ENCODE data around the gene ASCC2. TPM values are rescaled to one million over a fixed set of nuclear protein-coding genes. Genes with fewer than 3 reads are reported as not detected.
A peak's percentile ranks its signal among the peaks of the same experiment; 100 is the strongest.
"Not testable (repeated sequence)": the region's sequence is repeated elsewhere in the genome, so short reads cannot be mapped to it uniquely, and the experiment has no call there.

ASCC2 gene, protein sequence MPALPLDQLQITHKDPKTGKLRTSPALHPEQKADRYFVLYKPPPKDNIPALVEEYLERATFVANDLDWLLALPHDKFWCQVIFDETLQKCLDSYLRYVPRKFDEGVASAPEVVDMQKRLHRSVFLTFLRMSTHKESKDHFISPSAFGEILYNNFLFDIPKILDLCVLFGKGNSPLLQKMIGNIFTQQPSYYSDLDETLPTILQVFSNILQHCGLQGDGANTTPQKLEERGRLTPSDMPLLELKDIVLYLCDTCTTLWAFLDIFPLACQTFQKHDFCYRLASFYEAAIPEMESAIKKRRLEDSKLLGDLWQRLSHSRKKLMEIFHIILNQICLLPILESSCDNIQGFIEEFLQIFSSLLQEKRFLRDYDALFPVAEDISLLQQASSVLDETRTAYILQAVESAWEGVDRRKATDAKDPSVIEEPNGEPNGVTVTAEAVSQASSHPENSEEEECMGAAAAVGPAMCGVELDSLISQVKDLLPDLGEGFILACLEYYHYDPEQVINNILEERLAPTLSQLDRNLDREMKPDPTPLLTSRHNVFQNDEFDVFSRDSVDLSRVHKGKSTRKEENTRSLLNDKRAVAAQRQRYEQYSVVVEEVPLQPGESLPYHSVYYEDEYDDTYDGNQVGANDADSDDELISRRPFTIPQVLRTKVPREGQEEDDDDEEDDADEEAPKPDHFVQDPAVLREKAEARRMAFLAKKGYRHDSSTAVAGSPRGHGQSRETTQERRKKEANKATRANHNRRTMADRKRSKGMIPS
- total RNA-seq (2014; rRNA removed; shearing (Covaris generic)), result 19.8 and 26.2 TPM in 2 replicates

GRCh38 chr22:29837741-29838598 lies at the start of gene ASCC2:
TSS of gene ASCC2 (minus strand) at chr22:29838274. CDS start at chr22:29832325, 5,949 bp downstream.
- DNase-seq (ENCODE audit: low read depth), result peak; percentile 93

- no peak for DNase-seq (ENCODE audit: low read depth)
These were observed 49.3 kb upstream of the ASCC2 start for GRCh38 chr22:29887358-29887757.

GRCh38 chr22:29886596-29886995 lies 48.5 kb upstream of the ASCC2 start:
- DNase-seq (ENCODE audit: low read depth), result no peak

GRCh38 chr22:29885610-29886009 lies 47.5 kb upstream of the ASCC2 start:
- no peak for DNase-seq (ENCODE audit: low read depth)

- DNase-seq (ENCODE audit: low read depth), result no peak
These were observed 45.7 kb upstream of the ASCC2 start for GRCh38 chr22:29883775-29884097.

DNA sequence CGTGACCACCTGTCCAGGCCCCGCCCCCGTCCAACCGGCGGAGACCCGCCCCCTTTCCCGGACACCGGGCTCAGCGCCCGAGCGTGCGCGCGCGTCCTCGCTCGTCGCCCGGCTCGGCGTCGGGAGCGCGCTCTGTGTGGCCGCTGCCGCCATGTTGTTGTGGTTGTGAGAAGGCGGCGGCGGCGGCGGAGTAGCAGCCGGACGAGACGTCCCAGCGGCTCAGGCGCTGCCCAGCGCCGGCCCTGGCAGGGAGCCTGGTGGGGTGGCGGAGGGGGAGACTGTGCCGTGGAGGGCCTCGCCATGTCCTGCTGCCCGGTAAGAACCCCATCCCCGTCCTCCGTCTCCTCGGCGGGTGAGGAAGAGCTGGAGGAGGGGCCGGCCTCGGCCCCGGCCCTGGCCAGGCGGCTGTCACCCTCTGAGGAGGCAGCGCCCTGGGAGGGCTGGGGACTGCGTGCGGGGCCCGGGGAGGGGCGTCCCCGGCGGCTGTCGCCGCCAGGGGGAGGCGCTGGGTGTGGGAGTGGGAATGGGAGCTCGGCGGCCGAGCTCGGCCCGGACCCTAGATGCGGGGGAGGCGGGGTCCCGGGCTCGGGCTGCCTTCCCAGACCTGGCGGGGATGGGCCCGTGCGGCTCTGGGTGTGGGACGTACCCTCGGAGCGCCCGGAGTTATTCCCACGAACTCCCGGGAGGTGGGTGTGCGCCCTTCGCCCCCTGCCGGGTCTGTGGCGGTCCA lies 45.1 kb upstream of the ASCC2 start, which contains the start of gene MTMR3:
Gene MTMR3 (plus strand): TSS at position 130 of the 730 bp plus-strand sequence. CDS start 87,886 bp downstream, outside the sequence.
- peak; percentile 82 for DNase-seq (ENCODE audit: low read depth)

- DNase-seq (ENCODE audit: low read depth), result no peak
These were observed 44.6 kb upstream of the ASCC2 start for GRCh38 chr22:29882716-29883044.

- DNase-seq (ENCODE audit: low read depth), result peak; percentile 19
These were observed 41.7 kb upstream of the ASCC2 start for GRCh38 chr22:29879753-29880152.

GRCh38 chr22:29877620-29878019 lies 39.5 kb upstream of the ASCC2 start:
- DNase-seq (ENCODE audit: low read depth), result peak; percentile 53

DNA sequence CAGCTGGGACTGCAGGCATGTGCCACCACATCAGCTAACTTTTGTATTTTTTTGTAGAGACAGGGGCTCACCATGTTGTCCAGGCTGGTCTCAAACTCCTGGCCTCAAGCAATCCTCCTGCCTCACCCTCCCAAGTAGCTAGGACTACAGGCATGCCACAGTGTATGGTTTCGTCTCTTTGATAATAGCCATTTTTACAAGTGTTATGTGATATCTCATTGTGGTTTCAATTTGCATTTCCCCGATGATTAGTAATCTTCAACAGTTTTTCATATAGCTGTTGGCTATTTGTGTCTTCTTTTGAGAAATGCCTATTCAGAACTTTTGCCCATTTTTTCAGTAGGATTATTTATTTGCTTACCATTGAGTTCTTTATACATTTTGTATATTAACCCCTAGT lies 35.9 kb upstream of the ASCC2 start:
- peak; percentile 14 for DNase-seq (ENCODE audit: low read depth)

DNA sequence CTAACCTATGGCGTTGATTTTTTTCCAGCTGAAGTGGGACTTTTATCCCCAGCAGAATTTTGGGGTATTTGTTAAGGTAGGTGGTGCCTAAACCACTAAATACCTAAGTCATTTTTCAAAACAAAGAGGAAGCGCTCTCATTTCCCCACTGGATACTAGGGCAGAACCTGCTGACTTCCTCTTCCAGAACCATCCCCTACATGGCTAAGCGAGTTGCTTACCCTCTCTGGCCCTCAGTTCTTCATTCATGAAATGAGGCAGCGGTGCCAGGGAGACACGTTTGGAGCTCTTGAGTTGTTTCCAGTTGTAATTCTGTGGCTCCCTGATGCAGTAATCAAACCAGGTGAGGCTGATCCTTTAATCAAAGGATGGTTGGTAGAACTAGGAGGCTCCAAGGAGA lies 34.9 kb upstream of the ASCC2 start:
- DNase-seq (ENCODE audit: low read depth), result no peak

DNA sequence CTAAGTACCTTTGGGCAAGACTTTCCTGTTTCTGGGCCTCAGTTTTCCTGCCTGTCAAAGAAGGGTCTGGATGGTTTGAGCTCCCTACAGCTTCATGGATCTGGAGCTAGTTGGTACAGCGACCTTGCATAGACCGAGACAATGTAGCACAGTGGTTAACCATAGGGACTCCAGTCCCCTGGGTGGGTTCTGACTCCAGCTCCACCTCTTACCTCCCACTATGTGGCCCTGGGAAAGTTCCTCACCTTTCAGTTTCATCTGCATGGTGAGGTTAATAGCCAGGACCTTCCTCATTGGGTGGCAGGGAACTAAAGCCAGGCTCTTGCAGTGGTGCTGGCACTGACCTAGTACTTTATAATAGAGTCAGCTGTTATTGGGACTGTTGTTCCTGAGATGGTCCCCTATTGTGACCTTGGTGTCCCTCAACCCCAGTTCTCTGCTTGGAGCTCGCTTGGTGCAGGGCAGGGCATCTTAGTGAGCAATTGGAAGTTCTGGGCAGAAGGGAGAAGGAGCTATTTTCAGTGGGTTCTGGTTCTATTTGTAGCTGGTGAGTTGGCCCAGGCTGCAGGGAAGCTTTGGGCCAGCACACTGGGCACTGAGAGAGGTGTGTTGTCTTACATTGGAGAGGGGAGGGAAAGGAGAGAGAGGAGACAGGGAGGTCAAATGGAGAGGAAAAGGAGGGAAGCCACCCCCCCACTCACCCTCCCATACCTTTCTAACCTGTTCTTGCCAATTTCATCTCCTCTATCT lies 34.2 kb upstream of the ASCC2 start:
- no peak for DNase-seq (ENCODE audit: low read depth)

DNA sequence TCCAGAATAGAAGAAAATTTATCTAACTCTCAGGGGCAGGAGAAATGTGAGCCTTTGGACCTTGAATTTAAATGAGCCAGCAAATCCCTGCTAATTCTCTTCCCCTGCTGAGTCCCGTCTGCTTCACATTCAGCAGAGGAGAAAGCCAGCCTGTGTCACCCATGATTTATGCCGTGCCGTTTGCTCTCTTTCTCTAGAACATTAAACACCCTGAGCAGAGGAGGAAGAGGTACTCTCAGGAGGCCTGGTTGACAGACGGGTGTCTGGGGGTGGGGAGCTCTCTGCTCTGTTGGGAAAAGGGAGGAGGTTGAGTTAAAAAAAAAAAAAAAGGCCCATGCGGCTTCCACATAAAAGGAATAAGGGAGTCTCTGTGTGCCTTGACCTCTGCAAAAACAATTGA lies 33.6 kb upstream of the ASCC2 start:
- no peak for DNase-seq (ENCODE audit: low read depth)

DNA sequence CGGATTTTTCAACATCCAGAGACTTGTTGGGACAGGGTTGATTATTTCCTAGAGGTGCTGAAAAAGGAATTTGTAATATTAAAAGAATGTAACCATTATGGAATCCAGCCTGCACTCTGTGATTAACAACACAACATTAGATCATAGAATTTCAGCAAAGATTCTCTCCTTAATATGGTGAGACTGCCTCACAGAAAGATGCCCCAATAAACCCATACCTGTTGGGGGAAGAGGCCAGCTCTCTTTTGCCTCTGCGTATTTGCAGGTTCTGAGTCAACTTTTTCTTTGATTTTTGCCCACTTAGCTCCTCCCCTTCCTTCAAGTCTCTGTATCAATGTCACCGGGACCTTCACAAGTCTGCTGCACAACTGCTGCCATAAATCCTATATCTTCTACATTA lies 32.5 kb upstream of the ASCC2 start:
- no peak for DNase-seq (ENCODE audit: low read depth)

GRCh38 chr22:29867851-29868250 lies 29.8 kb upstream of the ASCC2 start:
- no peak for DNase-seq (ENCODE audit: low read depth)

DNA sequence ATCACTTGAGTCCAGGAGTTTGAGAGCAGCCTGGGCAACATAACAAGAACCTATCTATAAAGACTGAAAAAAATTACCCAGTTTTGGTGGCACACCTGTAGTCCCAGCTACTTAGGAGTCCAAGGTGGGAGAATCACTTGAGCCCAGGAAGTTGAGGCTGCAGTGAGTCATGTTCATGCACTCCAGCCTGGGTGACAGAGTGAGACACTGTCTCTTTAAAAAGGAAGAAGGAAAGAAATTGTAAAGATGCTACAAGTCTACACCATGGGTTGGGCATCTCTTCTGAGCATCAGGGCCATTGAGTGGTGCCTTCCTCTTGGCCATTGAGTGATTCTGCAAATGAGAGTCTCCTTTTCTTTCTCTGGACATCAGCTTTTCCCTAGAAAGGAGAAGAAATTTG lies 29.2 kb upstream of the ASCC2 start:
- DNase-seq (ENCODE audit: low read depth), result no peak

DNA sequence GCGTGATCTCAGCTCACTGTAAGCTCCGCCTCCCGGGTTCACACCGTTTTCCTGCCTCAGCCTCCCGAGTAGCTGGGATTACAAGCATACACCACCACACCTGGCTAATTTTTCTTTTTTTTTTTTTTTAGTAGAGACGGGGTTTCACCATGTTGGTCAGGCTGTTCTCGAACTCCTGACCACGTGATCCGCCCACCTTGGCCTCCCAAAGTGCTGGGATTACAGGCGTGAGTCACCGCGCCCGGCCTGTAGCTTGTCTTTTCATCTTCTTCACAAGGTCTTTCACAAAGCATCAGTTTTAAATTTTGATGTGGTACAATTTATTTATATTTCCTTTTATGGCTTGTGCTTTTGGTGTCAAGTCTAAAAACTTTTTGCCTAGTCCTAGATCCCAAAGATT lies 27.5 kb upstream of the ASCC2 start:
- DNase-seq (ENCODE audit: low read depth), result not testable (repeated sequence)

DNA sequence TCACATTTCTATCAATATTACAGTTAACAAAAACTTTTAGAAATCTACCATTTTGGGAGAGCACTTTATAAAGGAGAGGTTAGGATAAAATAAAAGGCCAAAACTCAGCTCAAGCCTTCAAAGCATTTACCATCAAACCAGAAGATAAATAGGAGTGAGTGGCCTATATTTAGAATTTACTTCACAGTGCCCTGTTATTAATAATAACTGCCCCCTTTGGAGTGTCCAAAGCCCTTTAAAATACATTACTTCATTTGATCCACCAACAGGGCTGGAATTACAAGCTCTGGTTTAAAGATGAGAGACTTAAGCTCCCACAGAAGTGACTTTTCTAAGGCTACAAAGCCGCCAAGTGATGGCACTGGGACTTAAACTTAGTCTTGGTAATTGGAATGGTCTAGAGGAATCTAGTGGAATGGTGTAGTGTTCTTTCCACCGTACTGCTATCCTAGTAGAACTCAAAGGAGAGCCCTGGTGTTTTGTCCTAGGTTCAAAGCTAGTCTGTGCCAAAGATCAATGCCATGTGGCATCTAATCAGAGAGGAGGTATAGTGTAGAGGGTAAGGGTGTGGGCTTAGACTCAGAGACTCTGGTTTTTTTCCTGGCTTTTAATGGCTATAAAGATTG lies 23.7 kb upstream of the ASCC2 start:
- DNase-seq (ENCODE audit: low read depth), result no peak

DNA sequence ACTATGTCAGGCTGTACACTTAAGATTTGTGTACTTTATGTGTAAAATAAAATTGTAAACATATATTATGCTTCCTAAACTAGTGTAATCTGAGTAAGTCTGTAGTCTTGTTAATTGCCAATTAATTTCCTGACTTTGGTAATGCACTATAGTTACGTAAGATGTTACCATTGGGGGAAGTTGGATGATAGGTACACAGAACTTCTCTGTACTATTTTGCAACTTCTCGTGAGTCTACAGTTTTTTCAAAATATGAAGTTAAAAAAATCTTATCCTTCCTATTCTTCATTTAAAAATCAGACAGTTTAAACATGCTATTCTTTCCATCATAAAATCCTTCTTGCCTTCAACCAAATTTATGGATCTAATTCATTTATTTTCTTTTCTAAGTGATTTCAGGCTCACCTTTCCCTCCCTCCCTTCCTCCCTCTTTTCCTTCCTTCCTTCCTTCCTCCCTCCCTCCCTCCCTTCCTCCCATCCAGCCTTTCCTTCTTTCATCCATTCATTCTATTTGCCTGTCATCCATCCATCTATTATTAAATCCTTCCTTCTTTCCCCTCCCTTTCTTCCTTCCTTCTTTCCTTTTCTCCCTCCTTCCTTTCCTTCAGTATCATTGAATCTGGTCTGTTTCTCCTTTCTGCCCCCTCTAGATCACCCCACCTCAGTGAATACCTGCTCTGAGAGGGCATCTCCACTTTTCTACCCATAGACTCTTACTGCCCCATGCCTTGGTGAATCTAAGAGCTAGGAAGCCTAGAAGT lies 22.1 kb upstream of the ASCC2 start:
- no peak for DNase-seq (ENCODE audit: low read depth)

- DNase-seq (ENCODE audit: low read depth), result not testable (repeated sequence)
These were observed 21.0 kb upstream of the ASCC2 start for GRCh38 chr22:29859030-29859429.

Data from RPMI7951 (cell line).